ENCODE measurements around the gene SELENOF.
"Not testable (repeated sequence)": the region's sequence is repeated elsewhere in the genome, so short reads cannot be mapped to it uniquely, and the experiment has no call there.

Gene SELENOF

DNA sequence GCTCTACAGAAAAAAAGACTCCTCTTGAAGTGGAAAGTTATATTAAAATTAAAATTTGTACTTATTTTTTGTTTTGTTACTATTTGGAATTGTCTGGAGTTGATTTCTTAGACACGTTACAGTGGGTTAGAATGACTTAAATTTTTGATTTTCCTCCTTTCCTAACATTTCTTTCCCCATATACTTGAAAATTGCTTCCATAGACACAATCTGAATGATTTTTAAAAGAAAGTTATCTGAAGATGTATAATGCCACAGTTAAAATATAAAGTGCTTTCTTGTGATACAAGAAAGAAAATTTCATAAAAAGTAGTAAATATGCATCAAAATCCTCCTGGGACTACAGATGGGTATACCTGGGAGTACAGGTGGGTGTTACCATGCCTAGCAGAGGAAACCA, 2.8 kb upstream of the SELENOF start:
- no peak for DNase-seq (ENCODE audit: low spot score)

- no peak for DNase-seq (ENCODE audit: low spot score)
Measured at GRCh38 chr1:86915737-86916235, 1.9 kb upstream of the SELENOF start.

DNA sequence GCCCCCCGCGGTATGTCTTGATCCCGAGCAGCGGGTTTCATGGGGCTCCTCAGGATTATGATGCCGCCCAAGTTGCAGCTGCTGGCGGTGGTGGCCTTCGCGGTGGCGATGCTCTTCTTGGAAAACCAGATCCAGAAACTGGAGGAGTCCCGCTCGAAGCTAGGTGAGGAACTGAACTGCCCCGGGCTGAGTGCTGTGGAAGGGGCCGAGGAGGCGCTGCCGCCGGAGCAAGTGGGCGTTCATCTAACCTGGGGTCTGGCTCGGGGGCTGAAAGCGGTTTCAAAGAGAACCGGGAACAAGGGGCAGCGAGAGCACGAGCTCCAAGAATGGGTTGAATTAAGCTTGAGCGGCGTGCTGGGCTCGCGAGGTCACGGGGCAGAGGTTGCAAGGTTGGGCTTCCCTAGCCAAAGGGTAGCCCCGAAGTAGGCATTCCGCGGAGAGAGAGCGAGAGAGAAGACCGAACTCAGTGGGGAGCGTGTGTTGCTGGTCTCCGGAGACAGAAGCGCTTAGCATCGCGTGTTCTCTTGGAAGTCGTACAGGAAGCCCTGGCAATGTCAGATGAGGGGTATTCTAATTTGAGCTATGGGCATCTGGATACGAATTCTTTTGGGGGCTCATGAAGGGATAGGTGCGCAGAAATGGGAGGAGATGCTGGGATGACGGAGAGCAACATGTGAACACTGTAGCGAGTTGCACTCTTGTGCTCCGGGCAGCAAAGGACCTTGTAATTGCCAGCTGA, 1.2 kb upstream of the SELENOF start:
- DNase-seq (ENCODE audit: low spot score) = peak; percentile 56

DNA sequence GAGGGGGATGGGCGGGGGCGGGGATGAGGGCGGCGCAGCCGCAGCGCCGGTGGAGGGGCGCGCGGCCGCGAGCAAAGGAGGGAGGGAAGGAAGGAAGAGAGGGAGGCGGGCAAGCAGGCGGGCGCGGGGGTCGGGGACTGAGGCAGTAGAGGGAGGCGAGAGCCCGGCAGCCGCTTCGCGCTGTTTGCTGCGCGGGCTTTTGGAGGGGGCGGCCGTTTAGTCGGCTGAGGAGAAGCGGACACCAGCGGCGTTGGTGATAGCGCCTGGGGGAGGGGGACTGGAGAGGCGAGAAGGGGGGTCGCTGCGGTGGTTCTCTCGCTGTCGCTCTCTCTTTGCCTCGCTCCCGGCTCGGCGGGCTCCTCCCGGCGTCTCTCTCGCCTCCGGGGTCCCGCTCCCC, 673 bp upstream of the SELENOF start, which contains the start of gene HS2ST1:
TSS of gene HS2ST1 (plus strand) at position 35 of the 397 bp plus-strand sequence.
- no peak for DNase-seq (ENCODE audit: low spot score)

GRCh38 chr1:86913399-86913895, 479 bp downstream of the SELENOF start:
- DNase-seq (ENCODE audit: low spot score) = peak; percentile 23

GRCh38 chr1:86912281-86912900, 1.5 kb downstream of the SELENOF start:
- no peak for DNase-seq (ENCODE audit: low spot score)

GRCh38 chr1:86906419-86906818, 7.5 kb downstream of the SELENOF start:
- DNase-seq (ENCODE audit: low spot score) = peak; percentile 12

DNA sequence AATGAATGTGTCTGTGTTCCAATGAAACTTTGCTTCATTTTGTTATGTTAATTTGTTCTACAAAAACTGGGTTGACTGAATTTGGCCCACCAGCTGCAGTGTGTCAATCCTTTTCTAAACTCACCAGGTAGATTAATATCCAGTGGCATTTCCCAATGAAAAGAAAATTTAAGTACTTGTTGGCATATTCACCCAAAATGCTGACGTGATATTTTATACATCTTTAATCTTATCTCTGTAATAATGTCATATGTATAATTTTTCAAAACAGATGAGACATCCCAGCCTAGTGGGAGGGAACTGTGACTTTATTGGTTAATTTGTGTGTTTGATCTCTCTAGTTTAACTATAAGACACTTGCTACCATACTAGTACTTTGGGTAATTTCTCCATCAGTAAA, 8.1 kb downstream of the SELENOF start:
- DNase-seq (ENCODE audit: low spot score) = no peak

DNA sequence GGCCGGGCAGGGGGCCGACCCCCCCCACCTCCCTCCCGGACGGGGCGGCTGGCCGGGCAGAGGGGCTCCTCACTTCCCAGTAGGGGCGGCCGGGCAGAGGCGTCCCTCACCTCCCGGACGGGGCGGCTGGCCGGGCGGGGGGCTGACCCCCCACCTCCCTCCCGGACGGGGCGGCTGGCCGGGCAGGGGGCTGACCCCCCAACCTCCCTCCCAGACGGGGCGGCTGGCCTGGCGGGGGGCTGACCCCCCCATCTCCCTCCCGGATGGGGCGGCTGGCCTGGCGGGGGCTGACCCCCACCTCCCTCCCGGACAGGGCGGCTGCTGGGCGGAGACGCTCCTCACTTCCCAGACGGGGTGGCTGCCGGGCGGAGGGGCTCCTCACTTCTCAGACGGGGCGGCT, 14.5 kb downstream of the SELENOF start:
- not testable (repeated sequence) for DNase-seq (ENCODE audit: low spot score)

DNA sequence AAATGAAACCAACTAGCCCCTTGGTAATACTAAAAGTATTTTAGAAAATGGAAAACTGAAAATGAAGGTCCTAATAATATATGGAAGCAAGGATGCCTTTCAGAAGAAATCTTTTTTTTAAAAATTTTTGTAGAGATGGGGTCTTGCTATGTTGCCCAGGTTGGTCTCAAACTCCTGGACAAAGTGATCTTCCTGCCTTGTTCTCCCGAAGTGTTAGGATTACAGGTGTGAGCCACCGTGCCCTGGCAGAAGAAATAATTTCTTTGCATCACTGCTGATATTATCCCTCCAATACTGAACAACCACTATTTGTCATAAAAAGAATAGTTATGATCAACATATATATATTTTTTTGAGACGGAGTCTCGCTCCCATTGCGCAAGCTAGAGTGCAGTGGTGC, 25.6 kb downstream of the SELENOF start:
- DNase-seq (ENCODE audit: low spot score) = no peak

DNA sequence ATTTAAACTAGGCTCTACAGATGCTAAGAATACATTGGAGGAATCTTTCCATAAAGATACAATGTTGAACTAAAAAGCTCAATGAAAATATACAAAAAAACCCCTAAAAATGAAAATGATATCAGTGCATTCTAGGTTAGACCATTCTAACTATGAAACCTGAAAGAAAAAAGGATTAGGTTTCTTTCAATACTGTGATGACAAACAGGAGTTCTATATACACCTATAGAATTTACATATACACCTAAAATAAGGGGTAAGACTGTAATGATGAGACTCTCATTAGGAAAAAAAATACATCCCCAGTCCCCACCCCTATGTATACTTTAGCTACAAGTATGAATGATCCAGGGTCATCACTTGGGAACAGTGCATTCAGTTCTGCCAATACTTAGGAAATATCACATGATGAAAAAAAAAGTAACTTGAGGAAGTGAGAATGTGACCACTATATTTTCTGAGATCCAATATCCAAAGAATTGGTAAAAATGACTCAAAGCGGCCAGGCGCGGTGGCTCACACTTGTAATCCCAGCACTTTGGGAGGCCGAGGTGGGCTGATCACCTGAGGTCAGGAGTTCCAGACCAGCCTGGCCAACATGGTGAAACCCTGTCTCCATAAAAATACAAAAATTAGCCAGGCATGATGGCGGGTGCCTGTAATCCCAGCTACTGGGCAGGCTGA, 26.3 kb downstream of the SELENOF start:
- DNase-seq (ENCODE audit: low spot score) = no peak

DNA sequence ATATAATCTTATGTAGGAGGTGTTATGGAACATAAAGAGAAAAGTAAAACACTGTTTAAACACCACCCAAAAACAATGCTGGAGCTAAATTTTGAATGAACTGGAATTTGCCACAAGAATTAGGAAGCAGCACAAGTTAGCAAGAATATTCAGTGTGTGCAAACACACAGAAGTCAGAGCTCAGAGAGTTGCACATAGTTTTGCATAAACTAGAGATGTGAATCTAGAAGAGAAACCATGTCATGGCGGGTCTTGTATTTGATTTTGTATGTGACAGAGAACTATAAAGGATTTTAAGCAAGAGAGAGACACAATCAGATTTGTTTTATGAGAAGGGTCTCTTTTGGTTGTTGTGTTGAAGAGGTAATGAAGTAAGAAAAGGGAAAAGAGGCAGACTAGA, 38.2 kb downstream of the SELENOF start:
- DNase-seq (ENCODE audit: low spot score) = no peak

DNA sequence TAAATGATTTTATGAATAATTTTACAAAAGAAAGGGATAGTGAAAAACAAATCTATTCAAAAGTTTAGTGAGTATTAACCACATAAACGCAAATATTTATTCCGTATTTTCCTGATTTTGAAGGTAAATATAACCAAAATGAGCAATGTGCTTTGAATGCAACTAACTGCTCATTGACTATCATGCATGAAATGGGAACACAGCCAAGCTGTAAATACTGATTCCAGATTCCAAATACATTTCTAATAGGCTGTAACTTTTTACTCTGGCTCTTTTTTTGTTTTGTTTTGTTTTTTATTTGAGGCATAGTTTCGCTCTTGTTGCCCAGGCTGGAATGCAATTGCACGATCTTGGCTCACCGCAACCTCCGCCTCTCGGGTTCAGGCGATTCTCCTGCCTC, 41.8 kb downstream of the SELENOF start:
- DNase-seq (ENCODE audit: low spot score) = no peak

DNA sequence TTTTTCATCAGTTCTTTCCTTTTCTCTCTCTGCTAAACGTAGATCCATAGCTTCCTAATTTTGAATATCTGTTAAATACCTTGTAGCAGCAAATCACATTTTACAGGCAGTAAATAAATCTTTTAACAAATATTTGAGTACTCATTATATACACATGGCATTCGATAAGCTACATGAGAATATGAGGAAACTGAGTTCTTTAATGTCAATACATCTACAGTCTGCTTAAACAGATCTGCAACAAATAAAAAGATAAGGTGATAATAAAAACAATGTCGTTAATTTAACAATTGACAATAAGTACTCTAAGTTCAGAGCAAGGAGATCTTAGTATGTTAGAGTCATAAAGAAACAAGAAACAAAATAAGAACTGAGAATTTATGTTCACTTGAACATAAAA, 42.9 kb downstream of the SELENOF start:
- no peak for DNase-seq (ENCODE audit: low spot score)

DNA sequence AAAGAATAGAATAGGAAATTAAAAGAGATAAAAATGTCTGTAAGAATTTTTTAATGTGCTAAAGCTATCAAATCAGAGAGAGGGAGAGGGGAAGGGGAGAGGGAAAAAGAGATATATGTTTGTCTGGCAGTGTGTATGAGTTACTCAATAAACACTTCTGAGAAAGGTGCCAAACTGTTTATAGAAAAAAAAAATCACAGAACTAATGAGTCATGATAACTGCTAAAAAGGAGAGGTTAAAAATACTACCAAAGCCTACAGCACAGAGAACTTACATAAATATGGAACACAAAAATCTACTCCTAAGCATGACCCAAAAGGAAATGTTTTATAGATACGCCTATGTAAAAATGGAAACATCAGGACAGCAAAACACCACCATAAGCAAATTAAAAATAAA, 45.4 kb downstream of the SELENOF start:
- no peak for DNase-seq (ENCODE audit: low spot score)

DNA sequence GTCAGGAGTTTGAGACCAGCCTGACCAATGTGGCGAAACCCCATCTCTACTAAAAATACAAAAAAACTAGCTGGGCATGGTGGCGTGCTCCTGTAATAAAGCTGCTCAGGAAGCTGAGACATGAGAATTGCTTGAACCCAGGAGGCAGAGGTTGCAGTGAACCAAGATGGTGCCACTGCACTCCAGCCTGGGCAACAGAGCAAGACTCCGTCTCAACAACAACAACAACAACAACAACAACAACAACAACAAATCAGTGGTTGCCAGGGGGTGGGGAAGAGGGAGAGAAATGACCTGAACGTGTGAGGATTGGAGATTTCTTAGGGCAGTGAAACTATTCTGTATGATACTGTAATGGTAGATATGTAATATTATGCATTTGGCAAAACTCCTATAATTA, 46.6 kb downstream of the SELENOF start:
- not testable (repeated sequence) for DNase-seq (ENCODE audit: low spot score)

GRCh38 chr1:86866665-86867064, 47.3 kb downstream of the SELENOF start:
- DNase-seq (ENCODE audit: low spot score) = no peak

- DNase-seq (ENCODE audit: low spot score) = no peak
Measured at GRCh38 chr1:86865973-86866637, 47.8 kb downstream of the SELENOF start.

GRCh38 chr1:86862920-86863319, 51.0 kb downstream of the SELENOF start:
- no peak for DNase-seq (ENCODE audit: low spot score)

- DNase-seq (ENCODE audit: low spot score) = no peak
Measured at GRCh38 chr1:86861424-86861823, 52.5 kb downstream of the SELENOF start.

DNA sequence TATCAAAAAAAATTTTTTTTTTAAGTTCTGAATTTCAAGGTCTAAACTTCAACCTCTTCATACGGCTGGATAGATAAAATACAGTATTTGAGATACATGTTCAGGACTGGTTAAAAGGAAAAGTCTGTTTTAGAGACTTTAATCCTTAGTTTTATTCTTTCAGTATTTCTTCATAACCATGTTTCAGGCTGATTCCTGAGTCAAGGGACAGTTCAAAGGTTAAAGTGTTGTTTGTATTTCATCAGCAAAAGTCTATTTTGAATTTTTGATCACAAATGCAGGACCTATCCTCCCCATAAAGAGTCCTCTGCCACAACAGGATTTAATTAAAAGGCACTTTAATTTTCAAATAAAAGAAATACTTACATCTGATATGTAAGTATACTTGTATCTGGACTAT, 53.5 kb downstream of the SELENOF start:
- no peak for DNase-seq (ENCODE audit: low spot score)

- no peak for DNase-seq (ENCODE audit: low spot score)
Measured at GRCh38 chr1:86860020-86860419, 53.9 kb downstream of the SELENOF start.

Measured in LoVo (cell line).